Myocyte (in vitro differentiated cells): Measurements from ENCODE around the gene GPC5. TPM values are rescaled to one million over a fixed set of nuclear protein-coding genes. Genes with fewer than 3 reads are reported as not detected.
"Not testable (repeated sequence)": the region's sequence is repeated elsewhere in the genome, so short reads cannot be mapped to it uniquely, and the experiment has no call there.

ENCODE experiments used
- DNase-seq: peaks from one replicate; pipeline ENCODE4 v3.0.0-alpha.2; 2012; ENCODE audit warnings: low read depth
- total RNA-seq: library from RNA; depleted of rRNA; stranded (reverse); fragments of >200 nt; gene quantifications from 2 replicates; pipeline ENCODE4 v1.2.3, GENCODE V29; 2014

The GPC5 gene
- total RNA-seq, 1 donor from 2014 or later = 0.21 TPM

DNA sequence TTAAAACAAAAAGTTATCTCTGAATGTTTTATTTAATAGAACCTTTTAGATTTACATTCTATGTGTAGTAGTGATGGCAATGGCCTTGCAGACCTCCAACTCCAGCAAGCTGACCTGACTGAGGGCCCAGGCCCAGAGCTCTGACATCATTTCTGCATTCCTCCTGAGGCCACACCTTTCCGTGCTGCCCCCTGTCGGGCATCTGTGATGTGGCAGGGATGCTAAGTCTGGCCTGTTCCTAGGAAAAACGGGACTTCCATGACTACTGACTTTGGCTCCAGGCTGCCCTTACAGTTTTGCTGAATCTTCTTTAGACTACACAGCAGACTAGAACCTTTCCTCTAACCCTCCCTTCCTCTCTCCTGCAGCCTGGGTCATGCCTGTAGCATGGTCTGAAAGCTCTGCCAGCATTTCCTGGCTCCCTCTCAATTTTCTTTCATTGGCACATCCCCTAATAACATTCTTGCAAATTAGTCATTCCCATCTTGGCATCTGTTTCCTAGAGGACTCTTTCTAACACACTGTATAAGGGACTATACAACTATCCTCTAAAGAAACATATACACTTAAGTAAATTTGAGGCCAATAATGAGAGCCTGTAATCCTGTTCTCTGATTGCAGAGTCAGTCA, 249.1 kb downstream of the GPC5 start:
- no peak for DNase-seq

- no peak for DNase-seq
Observed at GRCh38 chr13:91648012-91648411, 249.6 kb downstream of the GPC5 start.

GRCh38 chr13:91649456-91649855, 251.0 kb downstream of the GPC5 start:
- DNase-seq = no peak

- DNase-seq = no peak
Observed at GRCh38 chr13:91652404-91653301, 254.2 kb downstream of the GPC5 start.

GRCh38 chr13:91655731-91656130, 257.3 kb downstream of the GPC5 start:
- DNase-seq = no peak

DNA sequence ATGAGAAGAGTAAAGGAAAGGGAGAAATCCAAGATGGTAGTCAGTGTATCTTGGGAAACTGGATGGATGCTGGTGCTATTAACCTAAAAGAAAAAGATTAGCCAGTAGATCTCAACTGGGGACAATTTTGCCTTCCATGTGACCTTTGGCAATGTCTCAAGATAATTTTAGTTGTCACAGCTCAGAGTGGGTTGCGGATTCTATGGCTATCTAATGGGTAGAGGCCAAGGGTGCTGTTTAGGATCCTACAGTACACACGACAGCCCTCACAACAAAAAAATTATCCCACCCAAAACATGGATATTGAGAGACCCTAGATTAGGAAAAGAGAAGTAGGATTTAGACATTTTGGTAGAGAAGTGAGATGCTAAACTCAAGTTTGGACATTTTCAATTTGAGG, 258.9 kb downstream of the GPC5 start:
- DNase-seq = no peak

DNA sequence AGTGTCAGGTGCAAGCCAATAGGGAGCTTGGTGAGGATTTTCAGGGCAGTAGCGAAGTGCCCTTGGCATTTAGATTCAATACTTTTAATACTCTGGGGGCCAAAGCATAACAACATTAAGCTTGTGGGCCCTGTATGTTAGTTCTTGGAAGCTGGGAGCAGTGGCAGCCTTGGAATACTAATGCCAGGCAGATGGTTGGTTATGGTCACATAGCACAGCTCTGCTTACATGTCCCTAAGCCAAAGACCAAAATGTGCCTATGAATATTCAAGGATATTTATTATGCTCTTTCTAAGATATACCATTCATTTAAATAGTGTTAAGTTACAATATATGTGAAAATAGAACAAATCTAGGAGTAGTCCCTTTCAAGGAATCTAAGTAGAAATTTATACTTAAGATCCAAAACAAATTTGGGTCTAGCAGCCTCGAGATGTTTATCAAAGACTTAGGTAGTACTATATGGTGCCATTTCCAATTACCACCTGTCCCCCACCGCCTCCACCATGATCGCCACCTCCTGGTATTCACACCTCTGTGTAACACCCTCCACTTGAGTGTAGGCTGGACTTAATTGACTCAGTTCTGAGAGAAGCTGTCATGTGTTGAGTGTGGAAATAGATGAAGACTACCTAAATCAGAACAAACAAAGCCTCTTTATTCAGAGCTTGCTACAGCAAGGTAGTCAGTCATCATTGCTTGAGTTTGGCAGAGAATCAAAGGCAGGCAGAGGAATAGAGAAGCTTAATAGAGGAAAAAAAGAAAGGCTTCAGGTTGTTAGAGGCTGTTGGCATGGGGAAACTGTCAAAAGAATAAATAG, 261.0 kb downstream of the GPC5 start:
- DNase-seq = no peak

DNA sequence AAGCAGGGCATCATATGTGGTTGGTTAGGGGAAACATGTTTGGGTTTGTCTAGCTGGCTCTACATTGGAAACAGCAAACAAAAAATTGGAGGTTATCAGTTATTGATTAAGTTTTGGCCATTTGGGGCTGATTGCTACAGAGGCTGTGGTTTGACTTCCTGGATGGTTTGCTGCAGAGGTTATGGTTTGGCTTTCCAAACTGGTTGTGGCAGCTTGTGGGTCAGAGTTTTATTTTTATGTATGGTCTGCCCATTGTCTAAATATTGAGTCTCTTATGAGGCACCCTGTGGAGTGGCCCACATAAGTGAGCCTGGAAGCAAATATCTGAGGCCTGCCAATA, 261.6 kb downstream of the GPC5 start:
- no peak for DNase-seq

GRCh38 chr13:91661692-91662490, 263.5 kb downstream of the GPC5 start:
- no peak for DNase-seq

DNA sequence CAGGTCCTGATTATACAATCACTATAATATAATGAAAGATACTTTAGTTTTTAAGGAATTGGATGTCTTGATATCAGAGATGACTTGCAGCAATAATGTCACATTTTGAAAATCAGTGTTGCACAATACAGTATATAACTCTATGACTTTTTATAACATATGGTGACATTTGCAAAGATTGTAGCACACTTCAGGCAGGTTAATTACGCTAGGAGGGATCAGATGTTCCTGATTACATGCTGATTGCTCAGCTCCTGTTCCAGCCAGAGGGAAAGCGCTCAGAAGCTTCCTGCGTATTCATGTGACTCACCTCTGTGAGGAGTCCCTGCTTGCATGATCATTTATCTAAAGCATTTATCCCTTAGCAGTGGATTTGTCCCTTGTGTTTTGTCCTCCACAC, 265.6 kb downstream of the GPC5 start:
- no peak for DNase-seq

- no peak for DNase-seq
Observed at GRCh38 chr13:91667486-91667885, 269.1 kb downstream of the GPC5 start.

DNA sequence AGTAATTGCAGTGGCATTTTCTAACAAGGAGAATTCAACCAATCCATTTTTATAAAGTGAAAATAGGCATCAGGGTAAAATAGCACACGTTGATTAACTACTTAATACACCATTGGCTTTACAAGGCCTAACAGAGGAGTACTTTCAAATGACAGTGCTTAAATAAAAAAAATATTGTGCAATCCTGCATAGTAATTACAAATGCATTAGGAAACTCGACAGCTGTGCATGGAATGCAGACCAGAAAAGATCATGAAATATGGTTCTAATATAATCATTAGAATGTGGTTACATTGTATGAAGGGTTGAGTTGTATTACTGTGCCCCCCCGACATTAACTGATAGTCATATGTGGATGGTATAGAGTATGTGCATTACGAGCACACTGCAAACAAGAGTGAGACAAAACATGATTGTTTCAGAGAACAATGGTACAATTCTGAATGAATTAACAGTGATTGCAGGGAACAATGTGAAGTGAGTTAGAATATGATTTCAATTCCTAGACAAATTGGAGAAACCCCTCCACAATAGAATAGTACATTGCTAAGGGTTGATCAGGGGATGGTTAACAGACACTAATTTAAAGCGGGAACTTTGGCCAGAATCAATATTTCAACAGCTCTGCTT, 270.6 kb downstream of the GPC5 start:
- no peak for DNase-seq

DNA sequence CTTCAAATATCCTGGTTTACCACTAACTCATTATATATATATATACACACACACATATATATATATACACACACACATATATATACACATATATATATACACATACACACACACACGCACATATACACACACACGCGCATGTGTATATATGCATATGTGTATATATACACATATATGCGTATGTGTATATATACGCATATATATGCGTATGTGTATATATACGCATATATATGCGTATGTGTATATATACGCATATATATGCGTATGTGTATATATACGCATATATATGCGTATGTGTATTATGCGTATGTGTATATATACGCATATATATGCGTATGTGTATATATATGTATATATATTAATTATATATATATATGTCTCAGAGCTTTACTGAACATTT, 275.9 kb downstream of the GPC5 start:
- not testable (repeated sequence) for DNase-seq

GRCh38 chr13:91684746-91685145, 286.3 kb downstream of the GPC5 start:
- DNase-seq = no peak

GRCh38 chr13:91690944-91691343, 292.5 kb downstream of the GPC5 start:
- DNase-seq = no peak

- DNase-seq = no peak
Observed at GRCh38 chr13:91693466-91693865, 295.0 kb downstream of the GPC5 start.

- DNase-seq = no peak
Observed at GRCh38 chr13:91698308-91698707, 299.9 kb downstream of the GPC5 start.

DNA sequence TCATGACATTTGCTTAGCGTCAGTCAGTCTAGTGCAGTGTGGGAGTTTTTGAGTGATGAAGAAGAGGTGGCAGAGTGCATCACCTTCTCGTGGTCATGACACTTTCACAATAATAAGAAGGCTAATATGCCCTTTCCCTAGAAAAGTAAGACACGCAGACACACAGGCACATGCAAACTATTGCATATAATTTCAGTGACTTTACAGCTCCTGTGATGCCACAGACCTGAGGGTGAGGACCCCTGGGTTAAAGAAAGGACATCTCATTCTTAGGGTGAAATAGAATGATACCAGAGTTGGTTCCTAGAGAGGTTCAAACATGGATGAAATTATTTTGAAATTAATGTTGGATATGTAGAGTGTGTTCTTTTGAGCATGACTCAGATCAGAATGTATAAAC, 300.3 kb downstream of the GPC5 start:
- no peak for DNase-seq

GRCh38 chr13:91699863-91700262, 301.4 kb downstream of the GPC5 start:
- DNase-seq = no peak

- DNase-seq = no peak
Observed at GRCh38 chr13:91701975-91702374, 303.6 kb downstream of the GPC5 start.

GRCh38 chr13:91702411-91702810, 304.0 kb downstream of the GPC5 start:
- no peak for DNase-seq
